Prostate gland (tissue), 2 donors: ENCODE measurements around the gene CYBA.

Source experiments
- CTCF ChIP-seq, 4 experiments: fragments of 200-600 bp in 2 of 4; fragments of 450-650 bp in 2 of 4; sonication (generic) in 2 of 4; IDR thresholded peaks; 1 replicate in 3 of 4; 2 replicates in 1 of 4; pipeline ENCODE4 v1.5.1; 2016 to 2019; ENCODE audit warnings: antibody characterized with exemption in 4 of 4, mild to moderate bottlenecking in 2 of 4, moderate library complexity in 2 of 4
- POLR2A ChIP-seq: fragments of 450-650 bp; IDR thresholded peaks from one replicate; pipeline ENCODE4 v1.6.1; 2016; ENCODE audit warnings: antibody characterized with exemption, mild to moderate bottlenecking
- POLR2AphosphoS5 ChIP-seq: sonication (generic); formaldehyde crosslinking; IDR thresholded peaks from one replicate; pipeline ENCODE4 v1.6.1; 2017; ENCODE audit warnings: antibody characterized with exemption

GRCh38 chr16:88650749-88651275, at the start of gene CYBA:
- TF ChIP-seq CTCF (IDR thresholded peaks at IDR 0.05): no peak
- TF ChIP-seq POLR2A: peak; percentile 68
- TF ChIP-seq POLR2AphosphoS5: no peak
